Stimulated activated CD8-positive, alpha-beta memory T cell treated with anti-CD3 and anti-CD28 coated beads, Interleukin-2, amount 100 ng/mL, for 48 hours (primary cell): ENCODE data around the gene URB1.

Source experiments
- DNase-seq, 2 donors: peaks; one replicate each; pipeline ENCODE4 v3.0.0-alpha.2; 2020; ENCODE audit warnings: low read depth in 2 of 2

URB1 gene

DNA sequence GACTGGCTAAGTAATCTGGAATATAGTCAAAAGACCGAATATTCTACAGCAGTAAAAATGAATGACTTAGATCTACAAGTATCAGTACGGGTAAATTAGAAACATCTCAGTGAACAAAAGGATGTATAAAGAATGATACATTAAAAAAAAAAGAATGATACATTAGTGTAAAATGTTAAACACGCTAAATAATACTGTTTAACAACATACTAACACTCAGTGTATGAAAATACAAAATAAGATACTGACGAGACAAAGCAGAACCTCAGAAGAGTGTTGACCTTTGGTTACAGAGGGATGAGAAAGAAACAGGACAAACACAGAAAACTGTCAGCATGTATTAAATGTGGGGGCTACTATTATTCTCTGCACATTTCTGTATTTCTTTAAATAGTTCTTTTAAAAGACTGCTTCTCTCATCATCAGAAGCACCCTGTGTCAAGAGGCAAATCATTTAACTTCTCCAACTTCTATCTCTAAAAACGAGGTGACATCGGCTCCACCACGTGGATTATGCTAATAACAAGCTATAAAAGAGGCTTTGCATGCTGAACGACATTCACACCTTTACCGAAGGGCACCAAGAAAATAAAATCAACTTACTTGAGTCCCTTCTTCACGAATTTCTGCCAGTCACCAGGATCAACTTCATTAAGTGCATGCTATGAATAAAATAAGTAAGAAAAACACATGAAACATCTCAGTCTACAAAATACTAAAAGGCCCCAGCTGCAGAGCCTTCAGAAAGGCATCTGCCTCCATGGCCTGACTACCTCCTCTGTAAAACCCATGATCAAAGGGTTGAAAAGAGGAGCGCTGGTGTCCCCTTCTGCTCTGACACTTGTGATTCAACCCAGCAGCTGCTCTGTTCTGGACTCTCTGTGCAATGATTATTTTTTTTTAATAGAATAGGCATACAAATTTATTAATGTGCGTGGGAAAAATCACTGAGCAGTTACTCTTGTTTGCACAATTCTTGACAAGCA is 51.7 kb downstream of the URB1 start:
- DNase-seq: no peak

DNA sequence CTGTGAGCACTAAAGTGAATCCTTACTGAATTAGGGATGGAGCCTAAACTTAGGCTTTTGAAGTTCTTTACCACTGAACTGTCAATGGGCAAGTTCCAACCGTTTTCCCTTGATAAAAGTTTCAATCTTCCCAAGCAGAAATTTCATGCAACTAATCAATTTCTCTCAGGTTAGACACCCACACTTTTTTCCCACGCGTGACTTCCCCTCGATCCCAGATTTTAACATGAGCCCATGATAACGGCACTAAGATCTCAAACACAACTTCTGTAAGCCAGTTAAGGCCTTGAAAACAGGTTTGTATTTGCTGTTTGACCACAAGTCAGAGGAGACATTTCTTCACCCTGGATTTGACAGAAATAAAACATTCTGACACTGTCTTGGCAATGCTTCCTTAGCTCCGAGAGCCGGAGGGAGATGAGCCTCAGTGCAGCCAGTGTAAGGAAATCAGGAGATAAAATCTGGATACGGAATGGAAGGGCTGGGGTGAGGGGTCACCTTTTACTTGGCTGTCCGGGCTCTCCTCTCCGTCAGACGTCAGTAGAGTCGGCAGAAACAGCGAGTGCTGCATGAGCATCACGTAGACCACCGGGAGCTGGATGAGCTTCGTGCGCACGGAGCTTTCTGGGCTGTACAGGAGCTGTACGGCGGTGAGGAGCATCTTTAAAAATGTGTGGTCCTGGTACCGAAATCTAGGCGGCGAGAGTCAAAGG is 54.4 kb downstream of the URB1 start:
- no peak for DNase-seq

DNA sequence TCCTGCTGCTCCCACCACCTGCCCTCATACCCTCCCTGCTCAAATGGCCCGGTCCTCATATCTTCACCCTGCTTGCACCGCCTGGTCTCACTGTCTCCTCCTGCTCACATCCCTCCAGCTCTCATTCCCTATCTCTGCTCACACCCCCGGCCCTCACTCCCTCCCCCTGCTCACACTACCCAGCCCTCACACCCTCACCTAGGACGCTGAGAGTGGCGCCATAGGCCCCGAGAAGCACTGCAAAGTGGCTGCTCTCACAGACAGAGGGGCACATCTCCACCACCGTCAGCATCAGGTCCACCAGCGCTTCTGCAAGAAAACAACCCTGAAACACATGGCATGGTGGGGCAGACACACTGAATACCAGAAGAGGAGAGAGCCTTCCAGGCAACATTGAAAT is 55.6 kb downstream of the URB1 start:
- DNase-seq: no peak

DNA sequence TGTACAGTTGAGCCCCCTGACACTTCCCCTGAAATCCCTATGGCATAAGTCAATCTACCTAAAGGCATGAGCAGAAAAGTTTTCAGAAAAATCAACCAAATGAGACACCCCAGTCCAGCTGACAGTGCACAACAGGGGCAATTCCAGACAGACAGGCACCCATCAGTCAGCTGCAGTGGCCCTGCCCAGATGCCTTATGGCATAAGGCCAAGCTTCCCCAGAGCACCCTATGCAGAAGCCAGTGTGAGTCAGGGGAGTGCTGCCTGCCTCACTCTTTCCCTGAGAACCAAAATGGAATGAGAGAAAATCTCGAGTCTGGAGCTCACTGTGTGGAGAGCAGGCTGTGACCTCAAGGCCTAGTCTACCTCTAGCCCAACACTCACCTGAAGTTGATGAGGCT is 56.1 kb downstream of the URB1 start:
- no peak for DNase-seq

DNA sequence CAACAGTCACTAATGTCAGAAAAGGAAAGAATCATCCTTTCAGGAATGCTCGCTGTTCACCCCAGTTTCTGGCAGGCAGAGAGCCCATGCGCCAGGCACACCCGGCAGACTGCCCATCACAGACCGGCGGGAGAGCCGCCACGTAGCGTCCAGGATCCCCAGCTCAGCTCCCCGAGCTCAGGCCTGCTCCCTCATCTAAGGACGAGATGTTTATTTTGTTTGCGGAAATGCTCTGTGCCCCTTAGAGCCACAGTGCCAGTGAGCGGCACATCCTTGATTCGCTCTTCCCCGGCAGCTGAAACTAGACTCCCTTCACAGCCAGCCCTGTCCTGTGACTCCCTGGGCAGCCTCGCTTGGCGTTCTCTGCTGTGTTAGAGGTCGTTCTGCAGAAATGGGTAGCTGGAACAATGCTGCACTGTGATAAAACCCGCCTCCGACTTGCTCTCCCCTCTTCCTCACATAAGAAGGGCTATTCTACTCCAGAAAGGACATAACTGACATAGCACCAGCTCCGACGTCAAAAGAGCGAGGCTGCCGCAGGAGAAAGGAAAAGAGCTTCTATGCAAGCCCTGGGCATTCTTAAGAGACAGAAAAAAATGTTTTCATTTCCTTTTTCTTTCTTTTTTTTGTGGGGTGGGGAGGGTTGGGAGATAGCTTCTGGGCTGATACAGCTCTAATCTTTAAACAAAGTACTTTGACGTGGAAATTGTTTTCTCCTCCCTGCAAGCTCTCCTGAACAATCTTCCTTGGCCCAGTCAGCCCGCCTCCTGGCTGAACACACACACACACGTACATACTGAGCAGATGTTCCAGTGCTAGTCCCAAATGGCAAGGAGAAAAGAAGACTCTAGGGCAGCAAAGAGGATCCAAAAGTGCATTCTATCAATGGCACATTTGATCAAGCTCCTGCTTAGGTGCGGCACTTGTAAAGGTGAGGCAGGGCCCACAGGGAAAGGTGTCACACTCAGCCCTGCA is 56.9 kb downstream of the URB1 start:
- no peak for DNase-seq

DNA sequence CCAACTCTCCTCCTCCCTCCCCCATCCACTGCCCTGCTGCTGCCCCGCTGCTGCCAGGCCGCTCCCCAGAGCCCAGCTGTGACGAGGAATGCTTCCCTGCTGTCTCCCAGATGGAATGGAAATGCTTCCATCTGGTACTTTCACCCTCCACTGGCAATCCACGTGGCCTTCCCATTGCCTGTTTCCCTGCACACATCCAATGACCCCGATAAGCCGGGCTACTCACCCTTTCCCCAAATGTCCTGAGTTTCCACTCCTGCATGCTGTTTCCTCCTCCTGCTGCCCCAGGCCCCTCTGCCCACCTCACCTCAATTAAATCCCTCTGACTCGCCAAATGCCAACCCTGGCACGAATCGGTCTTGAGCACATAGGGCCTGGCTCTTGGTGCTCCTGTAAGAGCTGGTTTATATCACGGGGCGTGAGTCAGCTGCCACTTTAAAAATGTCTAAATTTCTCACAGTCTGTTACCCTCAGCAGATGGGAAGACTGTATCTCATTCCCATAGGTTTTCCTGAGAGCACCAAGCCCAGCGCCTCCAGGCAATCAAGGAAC is 57.8 kb downstream of the URB1 start:
- DNase-seq: no peak

DNA sequence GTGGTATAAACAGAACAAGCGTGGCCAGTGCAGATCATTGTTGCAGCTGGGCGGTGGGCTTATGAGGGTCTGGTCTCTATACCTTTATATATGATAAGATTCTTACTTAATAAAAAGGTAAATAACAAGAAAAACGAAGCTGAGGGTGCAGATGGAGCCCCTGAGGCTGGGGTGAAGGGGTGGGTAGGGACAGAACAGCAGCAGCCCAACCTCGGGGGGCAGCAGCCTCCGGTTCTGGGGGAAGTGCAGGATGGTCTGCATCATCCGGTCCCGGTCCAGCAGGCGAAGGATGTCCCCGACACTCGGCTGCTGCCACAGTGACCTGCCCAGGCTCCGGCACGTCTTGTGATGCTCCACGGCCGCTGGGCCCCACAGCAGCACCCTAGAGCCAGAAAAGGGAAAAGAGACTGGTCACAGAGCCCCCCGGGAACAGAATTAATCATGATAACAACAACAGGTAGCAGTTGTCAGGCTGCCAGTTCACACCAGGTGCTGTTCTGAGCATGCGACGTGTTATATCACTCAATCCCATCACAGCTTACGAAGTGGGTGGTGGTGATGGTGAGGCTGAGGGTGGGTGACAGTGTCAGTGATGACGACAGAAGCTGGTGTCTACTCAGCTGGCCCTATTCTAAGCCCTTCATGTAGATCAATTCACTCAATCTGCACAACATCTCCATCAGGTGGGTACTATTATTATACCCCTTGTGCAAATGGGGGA is 58.7 kb downstream of the URB1 start:
- no peak for DNase-seq

DNA sequence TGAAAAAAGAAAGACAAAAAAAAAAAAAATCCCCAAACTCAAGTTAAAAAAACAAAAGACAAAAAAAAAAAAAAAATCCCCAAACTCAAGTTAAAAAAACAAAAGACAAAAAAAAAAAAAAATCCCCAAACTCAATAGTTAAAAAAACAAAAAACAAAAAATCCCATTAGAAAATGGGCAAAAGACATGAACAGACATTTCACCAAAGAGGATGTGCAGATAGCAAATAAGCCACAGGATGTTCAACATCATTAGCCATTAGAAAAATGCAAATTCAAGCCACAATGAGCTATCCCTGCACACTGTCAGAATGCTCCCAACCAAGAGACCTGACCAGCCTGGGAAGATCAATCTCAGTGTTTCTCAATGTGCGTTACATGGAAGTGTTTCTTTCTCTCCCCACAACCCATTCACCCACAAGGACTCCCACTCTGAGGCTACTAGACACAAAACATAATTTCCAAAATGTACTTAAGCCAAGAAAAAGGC is 60.3 kb downstream of the URB1 start:
- DNase-seq: no peak

DNA sequence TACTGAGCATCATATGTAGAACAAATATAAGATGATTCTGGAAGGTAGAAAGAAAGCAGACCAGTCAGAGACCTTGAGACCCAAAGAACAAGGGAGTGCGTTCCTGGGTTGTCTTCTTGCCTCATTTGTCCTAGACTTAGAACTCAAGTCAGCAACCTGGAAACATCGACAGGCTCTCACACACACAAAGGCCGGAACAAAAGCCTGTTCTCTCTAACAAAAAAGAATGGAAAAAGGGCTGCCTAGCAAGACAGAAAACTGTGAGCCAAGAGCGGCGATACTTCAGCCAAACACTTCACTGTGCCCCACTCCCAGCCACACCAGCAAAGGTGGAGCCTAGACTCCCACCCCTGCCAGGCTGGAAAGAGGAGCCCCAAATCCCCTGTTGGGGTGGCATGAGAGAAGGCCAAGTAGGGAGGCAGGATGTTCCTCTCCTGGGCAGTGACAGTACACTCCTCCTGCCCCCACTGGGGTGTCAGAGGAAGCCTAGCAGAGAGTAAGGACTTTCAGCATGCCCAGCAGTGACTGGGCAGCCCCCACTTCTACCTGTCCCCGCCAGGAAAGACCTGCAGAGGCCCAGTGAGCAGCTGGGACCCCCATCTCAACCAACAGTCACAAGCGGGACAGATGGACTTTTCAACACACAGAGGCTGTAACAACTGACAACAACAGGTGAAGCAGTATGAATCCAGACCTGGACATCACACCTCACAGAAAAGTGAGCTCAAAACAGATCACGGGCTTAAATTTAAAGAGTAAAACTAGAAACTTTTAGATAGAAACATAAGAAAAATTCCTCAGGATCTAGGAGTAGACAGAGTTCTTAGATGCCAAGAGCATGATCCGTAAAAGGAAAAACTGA is 61.1 kb downstream of the URB1 start:
- no peak for DNase-seq

DNA sequence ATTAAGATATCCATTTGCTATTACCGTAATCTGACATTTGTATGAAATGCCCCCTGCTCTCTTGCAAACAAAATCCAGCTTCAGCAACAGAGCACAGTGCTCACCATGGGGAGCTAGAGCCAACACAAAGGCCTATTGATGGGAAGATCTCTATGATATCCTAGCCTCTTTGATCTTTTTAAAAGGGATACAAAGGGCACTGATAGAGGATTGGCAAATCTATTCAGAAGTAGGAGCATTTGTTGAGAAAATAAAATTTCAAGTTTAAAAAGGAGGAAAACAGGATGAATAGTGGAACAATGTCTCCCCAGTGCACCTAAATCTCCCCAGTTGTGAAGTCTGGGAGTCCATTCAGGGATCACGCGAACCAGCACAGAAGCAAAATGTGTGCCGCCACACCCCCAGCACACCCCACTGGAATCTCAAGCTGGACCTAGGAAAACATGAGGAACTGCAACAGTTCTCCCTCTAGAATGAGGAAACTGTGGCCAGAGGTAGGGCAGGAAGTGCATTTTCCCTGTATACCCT is 62.0 kb downstream of the URB1 start:
- DNase-seq: no peak

DNA sequence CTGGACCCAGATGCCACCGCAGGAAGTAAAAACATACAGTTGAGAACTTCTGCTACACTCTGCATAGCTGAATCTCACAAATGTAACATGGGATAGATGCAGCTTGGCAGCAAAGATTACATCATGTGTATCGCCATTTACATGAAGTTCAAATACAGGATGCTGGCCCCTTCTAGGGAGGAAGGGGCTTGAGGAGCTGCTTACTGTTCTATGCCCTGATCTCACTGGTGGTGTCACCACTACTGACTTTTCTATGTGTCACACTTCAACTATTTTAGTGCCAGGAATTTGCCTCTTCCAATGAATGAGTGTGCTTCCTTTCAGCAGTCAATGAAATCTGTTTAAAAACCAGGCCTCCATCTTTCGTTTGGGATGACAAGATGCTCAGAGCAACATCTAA is 63.0 kb downstream of the URB1 start:
- DNase-seq: no peak

DNA sequence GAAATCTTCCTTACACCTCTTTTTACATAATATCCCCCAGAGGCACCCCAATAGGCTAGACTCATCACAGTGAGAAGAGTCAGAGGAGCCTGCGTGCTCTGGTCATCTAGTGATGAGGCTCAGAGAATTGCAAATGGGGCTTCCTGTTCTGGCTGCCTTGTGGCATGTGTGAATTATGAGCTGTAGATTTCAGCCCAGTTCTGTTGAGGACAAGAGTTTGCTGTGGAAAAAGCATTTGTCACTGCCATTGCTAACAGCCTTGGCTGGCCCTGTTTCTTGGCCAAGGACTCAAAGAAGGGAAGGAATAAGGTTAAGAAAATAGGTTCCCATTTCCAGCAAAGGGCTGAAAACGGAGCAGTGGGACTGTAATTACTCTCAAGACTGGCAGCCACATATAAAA is 63.5 kb downstream of the URB1 start:
- DNase-seq: no peak

DNA sequence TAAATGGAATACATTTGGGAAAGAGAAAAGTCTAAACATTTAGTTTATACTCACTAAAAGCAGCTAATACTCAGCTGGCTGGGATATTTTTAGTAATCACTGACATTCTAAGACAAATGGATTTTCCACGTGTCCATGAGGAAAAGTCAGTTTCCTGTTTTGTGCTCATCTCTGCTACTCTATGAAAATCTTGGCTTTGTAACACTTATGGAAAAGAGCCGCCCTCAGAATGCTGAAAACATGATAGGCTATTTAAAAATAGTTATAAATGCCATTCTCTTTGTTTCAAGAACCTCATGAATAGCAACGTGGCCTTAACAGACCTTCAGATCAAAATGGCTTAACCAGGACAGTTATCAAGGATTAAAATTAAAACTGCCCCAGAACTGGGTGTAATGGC is 64.2 kb downstream of the URB1 start:
- DNase-seq: no peak

DNA sequence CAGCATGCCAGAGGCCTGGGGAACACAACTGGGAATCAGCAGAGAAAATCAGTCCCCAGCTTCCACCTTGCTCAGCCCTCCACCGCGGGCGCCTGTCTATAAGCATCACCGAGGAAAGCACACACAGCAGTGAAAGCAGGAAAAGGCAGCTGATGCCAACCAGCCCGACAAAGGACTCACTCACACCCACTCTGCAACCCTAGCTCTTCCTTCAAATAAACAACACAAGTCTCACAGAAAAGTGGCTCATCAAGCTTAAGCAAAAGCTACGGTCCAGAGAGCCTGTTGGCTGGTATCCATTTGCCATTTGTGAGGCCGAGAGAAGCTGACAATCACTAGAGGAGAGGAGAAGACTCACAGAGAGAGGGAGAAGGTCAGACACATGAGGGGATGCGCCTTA is 67.1 kb downstream of the URB1 start:
- no peak for DNase-seq

DNA sequence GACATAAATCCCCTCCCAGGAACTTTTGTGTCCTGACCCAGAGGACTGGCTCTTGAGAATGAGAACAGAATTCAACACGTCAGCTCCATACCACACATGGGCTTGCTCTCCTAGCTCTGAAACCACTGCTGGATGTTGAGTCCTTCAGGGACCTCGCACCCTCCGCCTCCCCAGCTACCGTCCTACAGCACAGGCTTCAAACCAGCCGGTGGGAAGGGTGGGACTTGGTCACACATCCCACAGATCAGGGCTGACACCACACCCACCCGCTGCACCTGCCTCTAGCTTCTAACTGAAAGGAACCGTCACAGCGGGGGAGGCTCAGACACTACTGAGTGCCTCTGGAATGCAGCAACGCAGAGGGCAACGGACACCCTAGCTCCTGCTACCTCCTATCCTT is 70.1 kb downstream of the URB1 start:
- DNase-seq: no peak

DNA sequence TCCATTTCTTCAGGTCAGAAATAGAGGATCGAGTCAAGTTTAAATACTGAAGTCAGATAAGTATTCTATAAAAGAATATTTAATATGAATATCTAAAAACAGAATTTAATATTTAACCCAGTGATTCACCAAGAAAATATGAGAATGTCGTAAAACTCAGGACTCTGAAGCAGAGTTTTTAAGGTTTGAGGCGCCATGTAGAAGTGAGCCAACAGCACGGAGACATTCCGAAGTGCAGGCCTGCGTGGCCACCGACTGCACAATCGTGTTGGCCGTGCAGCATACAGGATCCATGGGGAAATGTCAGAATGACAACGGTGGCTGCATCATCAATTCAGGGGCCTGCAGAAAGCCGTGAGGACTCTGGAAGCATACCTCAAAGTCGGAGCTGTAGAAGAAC is 70.7 kb downstream of the URB1 start:
- DNase-seq: no peak

DNA sequence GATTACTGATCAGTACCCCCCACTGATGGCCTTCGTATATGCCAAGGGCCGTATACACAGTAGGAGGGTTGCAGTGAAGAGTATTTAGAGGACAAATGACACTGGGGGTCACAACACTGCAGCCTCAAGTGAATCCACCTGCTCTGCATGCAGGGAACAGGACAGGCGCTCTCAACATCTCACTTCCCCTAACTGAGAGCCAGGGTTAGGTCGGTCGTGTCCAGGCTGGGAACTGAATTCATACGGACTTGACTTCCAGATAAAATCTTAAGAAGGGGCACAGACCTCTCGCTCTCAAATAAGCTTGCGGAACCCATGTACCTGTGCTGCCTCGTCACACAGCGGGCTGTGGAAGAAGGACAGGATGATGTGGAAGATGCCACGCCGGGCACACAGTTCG is 71.3 kb downstream of the URB1 start:
- DNase-seq: no peak

DNA sequence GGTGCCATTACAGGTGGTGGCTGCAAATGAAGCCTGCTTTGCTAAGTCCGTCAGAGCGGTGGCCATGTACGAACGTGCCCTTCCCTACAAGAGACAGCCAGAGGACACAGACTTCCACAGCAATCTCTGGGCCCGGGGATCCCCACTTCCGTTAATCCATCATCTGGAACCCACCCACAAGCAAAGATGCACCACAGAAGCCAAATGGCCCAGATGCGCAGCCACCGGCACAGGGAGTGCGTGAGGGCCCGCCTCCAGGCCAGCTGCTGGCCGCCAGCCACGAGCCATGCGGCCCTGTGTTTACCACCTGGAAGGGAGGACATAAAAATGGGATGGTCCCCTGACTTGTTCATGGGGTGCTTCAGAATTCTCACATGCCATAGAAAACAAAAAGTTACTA is 72.1 kb downstream of the URB1 start:
- no peak for DNase-seq

DNA sequence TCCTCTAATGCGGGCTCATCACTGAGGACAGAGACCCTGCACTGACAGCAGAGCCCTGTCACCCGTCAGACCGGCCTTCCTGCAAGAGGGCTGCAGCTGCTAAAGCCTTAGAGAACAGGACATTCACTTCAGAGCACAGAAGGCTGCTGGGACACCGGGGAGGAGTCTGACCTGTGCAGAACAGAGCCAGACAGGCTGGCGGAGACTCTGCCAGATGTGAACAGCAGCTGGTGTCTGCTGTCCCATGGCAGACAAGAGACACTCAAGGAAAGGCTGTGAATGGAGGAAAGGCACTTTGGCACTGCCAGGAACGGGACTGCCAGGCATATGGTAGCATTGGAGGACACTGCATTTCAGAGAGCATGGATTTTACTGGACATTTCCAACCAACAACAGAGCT is 72.8 kb downstream of the URB1 start:
- DNase-seq: no peak

DNA sequence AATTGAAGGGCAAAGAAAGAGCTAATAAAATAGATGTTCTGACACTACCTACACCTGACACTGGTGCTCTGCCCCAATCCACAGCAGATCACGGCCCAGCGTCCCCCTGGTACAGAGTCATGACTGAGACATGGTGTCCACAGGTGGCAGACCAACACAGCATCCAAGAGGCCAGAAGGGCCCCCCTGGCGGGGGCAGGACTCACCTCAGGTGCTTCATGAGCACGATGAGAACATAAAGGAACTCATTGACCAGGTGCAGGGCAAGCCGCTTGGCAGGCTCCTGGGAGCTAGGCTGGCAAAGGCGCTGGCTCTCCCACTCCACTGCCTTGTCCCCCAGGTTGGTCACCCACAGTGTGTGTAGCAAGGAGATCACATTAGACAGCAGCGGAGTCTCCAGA is 73.8 kb downstream of the URB1 start:
- no peak for DNase-seq
